HEK293 (cell line): ENCODE measurements around the gene INKA1.

Experiments used
- CTCF ChIA-PET: fragments of 350-600 bp; formaldehyde crosslinking; extraction: SDS; loops from one replicate; lab custom pipeline; 2021; ENCODE audit warnings: antibody characterized with exemption; lab: Yijun Ruan, JAX
- POLR2A ChIA-PET: fragments of 300-600 bp; formaldehyde crosslinking; extraction: SDS; loops from one replicate; lab custom pipeline; 2020; ENCODE audit warnings: antibody characterized with exemption, inconsistent platforms; lab: Yijun Ruan, JAX
- H3K27ac ChIP-seq: fragments of 200-500 bp; sonication (Bioruptor generic); 2 replicates; pipeline ENCODE4 v1.5.1; 2014; ENCODE audit warnings: low read depth, low read length, control low read depth, inconsistent platforms; ENCODE audit errors: extremely low read depth
- H3K36me3 ChIP-seq, 2 experiments: fragments of 200-500 bp in 1 of 2; sonication (Bioruptor generic) in 1 of 2; 1 replicate in 1 of 2; 2 replicates in 1 of 2; pipeline ENCODE4 v1.5.1; 2014 to 2017; ENCODE audit warnings: inconsistent platforms in 2 of 2, low read length in 2 of 2; ENCODE audit not compliant: control insufficient read depth in 2 of 2, insufficient read depth in 1 of 2
- H3K4me1 ChIP-seq: fragments of 200-500 bp; sonication (Bioruptor generic); 2 replicates; pipeline ENCODE4 v1.5.1; 2014; ENCODE audit warnings: mild to moderate bottlenecking, low read length, inconsistent platforms; ENCODE audit not compliant: control insufficient read depth, insufficient read depth
- H3K4me3 ChIP-seq: 2 replicates; pipeline ENCODE4 v1.5.1; 2011; ENCODE audit warnings: low read depth, mild to moderate bottlenecking, control low read depth, low read length, moderate library complexity
- H3K9me3 ChIP-seq: fragments of 200-500 bp; sonication (Bioruptor generic); 2 replicates; pipeline ENCODE4 v1.5.1; 2014; ENCODE audit warnings: low read depth, low read length, inconsistent platforms; ENCODE audit not compliant: control insufficient read depth, insufficient read depth
- BCL6B ChIP-seq: fragments of 450-650 bp; formaldehyde crosslinking; IDR thresholded peaks from 2 replicates; pipeline ENCODE4 v1.5.1; 2017; ENCODE audit warnings: missing biosample characterization, missing genetic modification characterization
- CTCF ChIP-seq: fragments of 450-650 bp; formaldehyde crosslinking; IDR thresholded peaks from 2 replicates; pipeline ENCODE4 v1.5.1; 2016; ENCODE audit warnings: missing biosample characterization, missing genetic modification characterization
- KLF7 ChIP-seq: fragments of 450-650 bp; formaldehyde crosslinking; IDR thresholded peaks from 2 replicates; pipeline ENCODE4 v1.5.1; 2016; ENCODE audit warnings: missing biosample characterization, missing genetic modification characterization, borderline replicate concordance
- PRDM2 ChIP-seq: fragments of 450-650 bp; formaldehyde crosslinking; IDR thresholded peaks from 2 replicates; pipeline ENCODE4 v1.5.1; 2016; ENCODE audit warnings: missing biosample characterization, missing genetic modification characterization, borderline replicate concordance
- TSHZ1 ChIP-seq: fragments of 450-650 bp; formaldehyde crosslinking; IDR thresholded peaks from 2 replicates; pipeline ENCODE4 v1.5.1; 2016; ENCODE audit warnings: missing biosample characterization, missing genetic modification characterization, borderline replicate concordance
- ZNF138 ChIP-seq: fragments of 450-650 bp; formaldehyde crosslinking; IDR thresholded peaks from 2 replicates; pipeline ENCODE4 v1.5.1; 2016; ENCODE audit warnings: missing biosample characterization, missing genetic modification characterization, borderline replicate concordance
- ZNF157 ChIP-seq: fragments of 450-650 bp; formaldehyde crosslinking; IDR thresholded peaks from 2 replicates; pipeline ENCODE4 v1.5.1; 2016; ENCODE audit warnings: missing biosample characterization, missing genetic modification characterization
- ZNF2 ChIP-seq: fragments of 450-650 bp; formaldehyde crosslinking; IDR thresholded peaks from 2 replicates; pipeline ENCODE4 v1.5.1; 2016; ENCODE audit warnings: missing biosample characterization, missing genetic modification characterization
- ZNF211 ChIP-seq: fragments of 450-650 bp; formaldehyde crosslinking; IDR thresholded peaks from 2 replicates; pipeline ENCODE4 v1.5.1; 2016; ENCODE audit warnings: low read depth, missing biosample characterization, missing genetic modification characterization
- ZNF23 ChIP-seq: fragments of 450-650 bp; formaldehyde crosslinking; IDR thresholded peaks from 2 replicates; pipeline ENCODE4 v1.5.1; 2016; ENCODE audit warnings: missing biosample characterization, missing genetic modification characterization, borderline replicate concordance
- ZNF274 ChIP-seq, 2 experiments: fragments of 200-500 bp in 1 of 2; fragments of 450-650 bp in 1 of 2; sonication (Bioruptor generic) in 1 of 2; formaldehyde crosslinking in 1 of 2; IDR thresholded peaks; 2 replicates each; pipeline versions ENCODE4 v1.5.1 to v1.6.1; 2014 to 2016; ENCODE audit warnings: borderline replicate concordance in 1 of 2, inconsistent platforms in 1 of 2, low read length in 1 of 2, missing biosample characterization in 1 of 2, missing genetic modification characterization in 1 of 2
- ZNF426 ChIP-seq: fragments of 450-650 bp; formaldehyde crosslinking; IDR thresholded peaks from 2 replicates; pipeline ENCODE4 v1.5.1; 2017; ENCODE audit warnings: missing biosample characterization, missing genetic modification characterization, mild to moderate bottlenecking, inconsistent platforms, moderate library complexity
- ZNF654 ChIP-seq: fragments of 450-650 bp; formaldehyde crosslinking; IDR thresholded peaks from 2 replicates; pipeline ENCODE4 v1.5.1; 2016; ENCODE audit warnings: low read depth, missing biosample characterization, missing genetic modification characterization

INKA1 gene

GRCh38 chr3:49840388-49840787, 37.3 kb downstream of the INKA1 start:
- Histone ChIP-seq H3K4me3 (no peak overlapping the region), H3K9me3 (no peaks in the 10 kb centered on the region), H3K27ac (no peak overlapping the region), H3K36me3 (peaks cover 0 to 87% of the 10 kb centered on the region in 2 experiments; a peak in 2 of 3 replicates), H3K4me1 (no peaks in the 10 kb centered on the region)
- CTCF ChIA-PET, result interaction anchor here (0.8 to 4.6 kb wide), 9 partner anchors 13 to 138 kb away, joined by 3 to 36 read pairs (median 4); partner anchors contain the start of gene INKA1
- TF ChIP-seq ZNF426 (tag by site-specific recombination) (no peak), KLF7 (tag by site-specific recombination) (no peak), ZNF157 (no peak), BCL6B (tag by site-specific recombination) (no peak)
- POLR2A ChIA-PET, result no interaction called here

GRCh38 chr3:49841126-49841696, 38.1 kb downstream of the INKA1 start:
- H3K4me3 ChIP-seq, result no peak overlapping the region
- TF ChIP-seq ZNF211 (no peak), ZNF23 (no peak), CTCF (peak; percentile 34; the same call in 1 of the 2 replicates), ZNF654 (tag by site-specific recombination) (peak; percentile 20)
- TF ChIP-seq, all 188 proteins: peak for 2
- peaks cover 0 to 93% of the 10 kb centered on the region in 2 experiments; a peak in 2 of 3 replicates for H3K36me3 ChIP-seq
- ChIA-PET CTCF (interaction anchor here (0.6 to 4.6 kb wide), 12 partner anchors 14 to 640 kb away, joined by 3 to 36 read pairs (median 4); no protein-coding TSS in a partner anchor), POLR2A (no interaction called here)
- no peaks in the 10 kb centered on the region for H3K4me1 ChIP-seq
- no peaks in the 10 kb centered on the region for H3K9me3 ChIP-seq
- no peak overlapping the region for H3K27ac ChIP-seq

GRCh38 chr3:49841806-49842205, 38.7 kb downstream of the INKA1 start:
- no peak overlapping the region for H3K27ac ChIP-seq
- POLR2A ChIA-PET, result no interaction called here

GRCh38 chr3:49842843-49843517, 39.9 kb downstream of the INKA1 start:
- peaks cover 0 to 90% of the 10 kb centered on the region in 2 experiments; a peak in 1 of 3 replicates for H3K36me3 ChIP-seq
- ChIA-PET CTCF (interaction anchor here (1.8 kb wide), 1 partner anchor 40 kb away, joined by 6 read pairs; the partner anchor contains the start of gene INKA1), POLR2A (no interaction called here)
- no peak for TF ChIP-seq TSHZ1 (tag by site-specific recombination)
- no peak for TF ChIP-seq PRDM2 (tag by site-specific recombination)
- no peak for TF ChIP-seq ZNF138 (tag by site-specific recombination)

More at GRCh38 chr3:49841806-49842205, 38.7 kb downstream of the INKA1 start:
- H3K4me3 ChIP-seq, result no peak overlapping the region
- TF ChIP-seq ZNF274 (IDR thresholded peaks at IDR 0.05; ENCODE audit: low read length), result no peak
- no peak for TF ChIP-seq ZNF274 (tag by site-specific recombination; IDR thresholded peaks at IDR 0.05; ENCODE audit: borderline replicate concordance)
- no peak for TF ChIP-seq ZNF2
- CTCF ChIA-PET, result interaction anchor here (0.6 to 4.6 kb wide), 7 partner anchors 30 to 641 kb away, joined by 3 to 36 read pairs (median 4); no protein-coding TSS in a partner anchor
- H3K4me1 ChIP-seq, result no peaks in the 10 kb centered on the region
- H3K36me3 ChIP-seq, result peaks cover 0 to 93% of the 10 kb centered on the region in 2 experiments; a peak in 2 of 3 replicates
- no peaks in the 10 kb centered on the region for H3K9me3 ChIP-seq

More at GRCh38 chr3:49842843-49843517, 39.9 kb downstream of the INKA1 start:
- no peaks in the 10 kb centered on the region for H3K9me3 ChIP-seq
- no peak overlapping the region for H3K4me3 ChIP-seq
- H3K4me1 ChIP-seq, result no peaks in the 10 kb centered on the region
- H3K27ac ChIP-seq, result no peak overlapping the region
